OCI-LY3 (cell line): Measurements from ENCODE around the gene SMAD7.

Experiments used
- H2AFZ ChIP-seq: fragments of 200-600, 300-600 bp; shearing (Covaris generic); 2 replicates; pipeline ENCODE4 v1.6.0; 2014; ENCODE audit warnings: antibody characterized with exemption, low read depth, low read length
- H3K27ac ChIP-seq: fragments of 200-600, 300-600 bp; sonication (generic); 2 replicates; pipeline ENCODE4 v1.5.1; 2014; ENCODE audit warnings: mild to moderate bottlenecking, low read length, moderate library complexity, mixed read lengths
- H3K27me3 ChIP-seq: fragments of 200-600, 300-600 bp; sonication (generic); 2 replicates; pipeline ENCODE4 v1.6.1; 2014; ENCODE audit warnings: low read depth, low read length, mixed read lengths
- H3K36me3 ChIP-seq: fragments of 200-600, 300-600 bp; sonication (generic); replicated peaks from 2 replicates; pipeline ENCODE3; 2014; ENCODE audit warnings: low read depth, low read length, mixed read lengths
- H3K4me1 ChIP-seq: fragments of 300-600, 200-600 bp; sonication (generic); 2 replicates; pipeline ENCODE4 v1.6.1; 2014; ENCODE audit warnings: low read length, mixed read lengths
- H3K4me2 ChIP-seq: fragments of 200-600, 300-600 bp; sonication (generic); 2 replicates; pipeline ENCODE4 v1.6.1; 2014; ENCODE audit warnings: low read length, mixed read lengths
- H3K4me3 ChIP-seq: fragments of 300-600, 200-600 bp; sonication (generic); 2 replicates; pipeline ENCODE4 v1.5.1; 2014; ENCODE audit warnings: antibody characterized with exemption, mild to moderate bottlenecking, low read length, moderate library complexity
- H3K79me2 ChIP-seq: fragments of 300-600, 200-600 bp; shearing (Covaris generic); 2 replicates; pipeline ENCODE4 v1.6.1; 2014; ENCODE audit warnings: mild to moderate bottlenecking, low read length, mixed read lengths
- H3K9ac ChIP-seq: fragments of 300-600, 200-600 bp; shearing (Covaris generic); 2 replicates; pipeline ENCODE4 v1.6.0; 2014; ENCODE audit warnings: mild to moderate bottlenecking, low read length, moderate library complexity
- H3K9me3 ChIP-seq: fragments of 200-600, 300-600 bp; shearing (Covaris generic); 2 replicates; pipeline ENCODE4 v1.6.1; 2014; ENCODE audit warnings: low read length, mixed read lengths; ENCODE audit not compliant: insufficient read depth
- H4K20me1 ChIP-seq: fragments of 200-600, 300-600 bp; sonication (generic); 2 replicates; pipeline ENCODE4 v1.6.1; 2016; ENCODE audit warnings: low read length, mixed read lengths; ENCODE audit not compliant: insufficient read depth
- EZH2phosphoT487 ChIP-seq: fragments of 200-600 bp; shearing (Covaris generic); IDR thresholded peaks from 2 replicates; pipeline ENCODE4 v1.6.1; 2018; ENCODE audit warnings: antibody characterized with exemption, mixed run types, low read depth
- TF ChIP-seq, protein P1 (sequence below): fragments of 200-600, 300-600 bp; sonication (generic); IDR thresholded peaks from 2 replicates; pipeline ENCODE4 v1.5.1; 2014; ENCODE audit warnings: antibody characterized with exemption, low read length, low read depth

The SMAD7 gene

GRCh38 chr18:48950536-48951447 lies at the start of gene SMAD7:
SMAD7 (minus strand) TSS chr18:48950965; CDS start chr18:48950424, 541 bp downstream.
- peak within 1 kb of the TSS; percentile 81 for H3K4me3 ChIP-seq
- no peak within 1 kb of the TSS for H2AFZ ChIP-seq
- peaks cover 22% of the 10 kb centered on the region for H3K4me1 ChIP-seq
- peaks cover 9% of the 10 kb centered on the region for H3K27me3 ChIP-seq
- H3K9ac ChIP-seq, result peak within 1 kb of the TSS; percentile 82
- peak within 1 kb of the TSS; percentile 86 for H3K4me2 ChIP-seq
- peaks cover 24% of the 10 kb centered on the region for H4K20me1 ChIP-seq
- no peaks in the 10 kb centered on the region for H3K9me3 ChIP-seq
- peaks cover 19% of the 10 kb centered on the region for H3K36me3 ChIP-seq
- H3K79me2 ChIP-seq, result peaks cover 47% of the 10 kb centered on the region
- peak within 1 kb of the TSS; percentile 76 for H3K27ac ChIP-seq
- TF ChIP-seq, protein P1, sequence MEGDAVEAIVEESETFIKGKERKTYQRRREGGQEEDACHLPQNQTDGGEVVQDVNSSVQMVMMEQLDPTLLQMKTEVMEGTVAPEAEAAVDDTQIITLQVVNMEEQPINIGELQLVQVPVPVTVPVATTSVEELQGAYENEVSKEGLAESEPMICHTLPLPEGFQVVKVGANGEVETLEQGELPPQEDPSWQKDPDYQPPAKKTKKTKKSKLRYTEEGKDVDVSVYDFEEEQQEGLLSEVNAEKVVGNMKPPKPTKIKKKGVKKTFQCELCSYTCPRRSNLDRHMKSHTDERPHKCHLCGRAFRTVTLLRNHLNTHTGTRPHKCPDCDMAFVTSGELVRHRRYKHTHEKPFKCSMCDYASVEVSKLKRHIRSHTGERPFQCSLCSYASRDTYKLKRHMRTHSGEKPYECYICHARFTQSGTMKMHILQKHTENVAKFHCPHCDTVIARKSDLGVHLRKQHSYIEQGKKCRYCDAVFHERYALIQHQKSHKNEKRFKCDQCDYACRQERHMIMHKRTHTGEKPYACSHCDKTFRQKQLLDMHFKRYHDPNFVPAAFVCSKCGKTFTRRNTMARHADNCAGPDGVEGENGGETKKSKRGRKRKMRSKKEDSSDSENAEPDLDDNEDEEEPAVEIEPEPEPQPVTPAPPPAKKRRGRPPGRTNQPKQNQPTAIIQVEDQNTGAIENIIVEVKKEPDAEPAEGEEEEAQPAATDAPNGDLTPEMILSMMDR, result no peak
- TF ChIP-seq EZH2phosphoT487, result no peak

- no peak for TF ChIP-seq EZH2phosphoT487
- TF ChIP-seq, protein P1, result no peak
- no peaks in the 10 kb centered on the region for H4K20me1 ChIP-seq
These were observed 48.8 kb upstream of the SMAD7 start for GRCh38 chr18:48999569-48999968.

GRCh38 chr18:48997985-48998831 lies 47.4 kb upstream of the SMAD7 start:
- no peaks in the 10 kb centered on the region for H3K36me3 ChIP-seq
- TF ChIP-seq, protein P1, result no peak
- no peak for TF ChIP-seq EZH2phosphoT487
- H3K4me3 ChIP-seq, result no peak overlapping the region
- H3K9me3 ChIP-seq, result no peaks in the 10 kb centered on the region
- H3K79me2 ChIP-seq, result no peaks in the 10 kb centered on the region
- H4K20me1 ChIP-seq, result no peaks in the 10 kb centered on the region
- no peak overlapping the region for H3K9ac ChIP-seq
- no peak overlapping the region for H3K27ac ChIP-seq
- no peak overlapping the region for H3K4me2 ChIP-seq
- H2AFZ ChIP-seq, result no peak overlapping the region
- H3K27me3 ChIP-seq, result peaks cover 31% of the 10 kb centered on the region
- peaks cover 1% of the 10 kb centered on the region for H3K4me1 ChIP-seq

More at GRCh38 chr18:48999569-48999968, 48.8 kb upstream of the SMAD7 start:
- no peaks in the 10 kb centered on the region for H3K79me2 ChIP-seq
- peaks cover 35% of the 10 kb centered on the region for H3K27me3 ChIP-seq
- H3K27ac ChIP-seq, result no peak overlapping the region
- H3K36me3 ChIP-seq, result no peaks in the 10 kb centered on the region
- H3K4me2 ChIP-seq, result no peak overlapping the region
- no peak overlapping the region for H3K9ac ChIP-seq
- H2AFZ ChIP-seq, result no peak overlapping the region
- H3K9me3 ChIP-seq, result no peaks in the 10 kb centered on the region
- no peak overlapping the region for H3K4me3 ChIP-seq
- no peaks in the 10 kb centered on the region for H3K4me1 ChIP-seq

- Histone ChIP-seq H3K36me3 (no peaks in the 10 kb centered on the region), H3K79me2 (no peaks in the 10 kb centered on the region), H2AFZ (no peak overlapping the region), H3K9me3 (no peaks in the 10 kb centered on the region), H3K4me1 (peaks cover 7% of the 10 kb centered on the region), H3K4me3 (no peak overlapping the region), H4K20me1 (no peaks in the 10 kb centered on the region), H3K9ac (no peak overlapping the region), H3K4me2 (no peak overlapping the region), H3K27me3 (peaks cover 31% of the 10 kb centered on the region), H3K27ac (no peak overlapping the region)
- TF ChIP-seq, protein P1, result no peak
- no peak for TF ChIP-seq EZH2phosphoT487
These were observed 46.9 kb upstream of the SMAD7 start for GRCh38 chr18:48997681-48997984.
